Activated naive CD8-positive, alpha-beta T cell treated with anti-CD3 and anti-CD28 coated beads, Interleukin-2, amount 50 U/mL, for 16 hours (primary cell): ENCODE data around the gene TBC1D3B.
"Not testable (repeated sequence)": the region's sequence is repeated elsewhere in the genome, so short reads cannot be mapped to it uniquely, and the experiment has no call there.

Source experiments
- DNase-seq: peaks from one replicate; pipeline ENCODE4 v3.0.0-alpha.2; 2020; ENCODE audit warnings: low read depth, low spot score

The TBC1D3B gene

GRCh38 chr17:36176536-36176935 lies at the start of gene TBC1D3B:
TSS of gene TBC1D3B (minus strand) at chr17:36176636. CDS start at chr17:36175050, 1,586 bp downstream.
- not testable (repeated sequence) for DNase-seq

- not testable (repeated sequence) for DNase-seq
These were observed 46.5 kb upstream of the TBC1D3B start for GRCh38 chr17:36222967-36223366.

GRCh38 chr17:36221581-36222100 lies 45.2 kb upstream of the TBC1D3B start:
- not testable (repeated sequence) for DNase-seq

- not testable (repeated sequence) for DNase-seq
These were observed 44.5 kb upstream of the TBC1D3B start for GRCh38 chr17:36220737-36221580.

- not testable (repeated sequence) for DNase-seq
These were observed 43.1 kb upstream of the TBC1D3B start for GRCh38 chr17:36219556-36219955.

GRCh38 chr17:36215406-36216308 lies 39.2 kb upstream of the TBC1D3B start:
- DNase-seq, result not testable (repeated sequence)

DNA sequence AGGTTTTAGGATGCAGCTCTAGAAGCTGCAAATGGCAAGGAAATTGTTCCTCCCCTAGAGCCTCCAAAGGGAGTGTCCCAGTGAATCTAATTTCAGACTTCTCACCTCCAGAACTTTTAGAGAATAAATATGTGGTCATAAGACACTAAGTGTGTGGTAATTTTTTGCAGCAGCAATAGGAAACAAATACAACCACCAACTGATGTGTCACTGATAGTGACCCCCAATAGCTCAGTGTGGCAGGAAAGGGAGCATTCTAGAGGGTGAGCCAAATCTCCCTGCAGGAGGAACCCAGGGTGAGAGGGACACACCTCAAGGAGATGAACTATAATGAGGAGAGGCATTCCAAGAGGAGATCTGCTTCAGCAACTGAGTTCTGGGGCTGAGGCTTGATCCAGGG lies 38.5 kb upstream of the TBC1D3B start:
- no peak for DNase-seq

- no peak for DNase-seq
These were observed 37.3 kb upstream of the TBC1D3B start for GRCh38 chr17:36213695-36214094.

GRCh38 chr17:36212966-36213365 lies 36.5 kb upstream of the TBC1D3B start:
- no peak for DNase-seq

- DNase-seq, result no peak
These were observed 35.8 kb upstream of the TBC1D3B start for GRCh38 chr17:36212272-36212605.

DNA sequence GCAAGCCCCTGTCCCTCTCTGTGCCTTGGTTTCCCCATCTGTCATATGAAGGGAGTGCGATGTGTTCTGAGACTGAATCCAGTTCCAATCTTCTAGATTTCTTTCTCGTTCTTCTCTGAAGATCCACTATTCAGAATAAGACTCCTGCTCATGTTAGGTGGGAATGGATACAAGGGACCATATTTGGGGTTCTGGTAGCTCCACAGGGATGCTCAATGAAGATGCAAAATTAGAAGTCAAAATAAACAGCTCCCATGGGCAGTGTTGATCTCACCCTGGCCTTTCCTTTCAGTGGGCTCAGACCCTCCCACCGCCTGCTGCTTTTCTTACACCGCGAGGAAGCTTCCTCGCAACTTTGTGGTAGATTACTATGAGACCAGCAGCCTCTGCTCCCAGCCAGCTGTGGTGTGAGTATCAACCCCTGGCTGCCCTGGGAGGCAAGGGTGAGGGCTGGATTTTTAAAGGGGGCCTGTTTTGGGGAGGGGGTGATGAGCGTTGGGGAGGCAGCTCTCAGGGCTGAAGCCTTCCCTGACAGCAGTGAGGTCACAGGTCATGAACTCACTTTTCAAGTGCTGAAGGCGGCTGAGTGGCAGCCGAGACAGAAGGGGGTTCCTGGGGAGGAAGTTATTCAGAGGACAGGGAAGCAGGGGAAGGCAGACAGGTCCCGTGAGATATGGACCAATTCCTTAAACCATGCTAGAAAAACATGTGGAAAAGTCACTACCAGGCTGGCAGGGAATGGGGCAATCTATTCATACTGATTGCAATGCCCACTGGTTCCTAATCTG lies 35.2 kb upstream of the TBC1D3B start:
- not testable (repeated sequence) for DNase-seq

- DNase-seq, result not testable (repeated sequence)
These were observed 34.2 kb upstream of the TBC1D3B start, which contains the start of gene CCL4L2 for GRCh38 chr17:36210439-36211211. TSS of gene CCL4L2 (plus strand) at chr17:36211063.

- no peak for DNase-seq
These were observed 33.1 kb upstream of the TBC1D3B start for GRCh38 chr17:36209575-36209974.

- not testable (repeated sequence) for DNase-seq
These were observed 30.9 kb upstream of the TBC1D3B start for GRCh38 chr17:36207383-36207782.

GRCh38 chr17:36206486-36206821 lies 30.0 kb upstream of the TBC1D3B start:
- not testable (repeated sequence) for DNase-seq

GRCh38 chr17:36205637-36206485 lies 29.4 kb upstream of the TBC1D3B start:
- DNase-seq, result no peak

- DNase-seq, result no peak
These were observed 28.5 kb upstream of the TBC1D3B start for GRCh38 chr17:36204724-36205500.

GRCh38 chr17:36203335-36203734 lies 26.9 kb upstream of the TBC1D3B start:
- DNase-seq, result no peak

- DNase-seq, result not testable (repeated sequence)
These were observed 25.1 kb upstream of the TBC1D3B start for GRCh38 chr17:36201506-36201905.
